HG02610 (cell line): ENCODE data around the gene MED9.
"Not testable (repeated sequence)": the region's sequence is repeated elsewhere in the genome, so short reads cannot be mapped to it uniquely, and the experiment has no call there.

Experiments used
- ATAC-seq: cut with Tn5 transposase; IDR thresholded peaks from one replicate; pipeline ENCODE4 v1.9.1; 2021; ENCODE audit warnings: mild to moderate bottlenecking, moderate library complexity; ENCODE audit not compliant: unreplicated experiment

MED9 gene, protein sequence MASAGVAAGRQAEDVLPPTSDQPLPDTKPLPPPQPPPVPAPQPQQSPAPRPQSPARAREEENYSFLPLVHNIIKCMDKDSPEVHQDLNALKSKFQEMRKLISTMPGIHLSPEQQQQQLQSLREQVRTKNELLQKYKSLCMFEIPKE

DNA sequence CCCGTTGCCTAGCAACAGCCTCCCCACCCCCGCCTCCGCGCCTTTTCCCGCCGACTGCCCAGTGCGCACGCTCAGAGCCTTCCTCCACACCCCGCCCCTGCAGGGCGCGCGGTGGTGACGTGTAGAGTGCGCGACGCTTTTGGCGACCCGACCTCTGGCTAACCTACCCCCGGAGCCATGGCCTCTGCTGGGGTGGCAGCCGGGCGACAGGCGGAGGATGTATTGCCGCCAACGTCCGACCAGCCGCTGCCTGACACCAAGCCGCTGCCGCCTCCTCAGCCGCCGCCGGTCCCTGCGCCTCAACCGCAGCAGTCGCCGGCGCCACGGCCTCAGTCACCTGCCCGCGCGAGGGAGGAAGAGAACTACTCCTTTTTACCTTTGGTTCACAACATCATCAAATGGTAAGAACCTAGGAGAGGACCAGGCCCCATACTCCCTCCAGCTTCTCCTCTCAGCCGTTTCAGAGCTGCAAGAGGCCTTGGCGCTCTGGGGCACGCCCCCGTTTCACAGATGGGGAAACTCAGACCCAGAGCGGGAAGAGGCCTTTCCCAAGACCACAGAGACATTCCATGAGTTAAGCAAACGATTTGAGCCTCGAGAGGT lies at the start of gene MED9:
MED9 (plus strand) TSS at position 136 of the 603 bp plus-strand sequence; CDS start at position 178, 42 bp downstream.
- ATAC-seq = peak; percentile 83

DNA sequence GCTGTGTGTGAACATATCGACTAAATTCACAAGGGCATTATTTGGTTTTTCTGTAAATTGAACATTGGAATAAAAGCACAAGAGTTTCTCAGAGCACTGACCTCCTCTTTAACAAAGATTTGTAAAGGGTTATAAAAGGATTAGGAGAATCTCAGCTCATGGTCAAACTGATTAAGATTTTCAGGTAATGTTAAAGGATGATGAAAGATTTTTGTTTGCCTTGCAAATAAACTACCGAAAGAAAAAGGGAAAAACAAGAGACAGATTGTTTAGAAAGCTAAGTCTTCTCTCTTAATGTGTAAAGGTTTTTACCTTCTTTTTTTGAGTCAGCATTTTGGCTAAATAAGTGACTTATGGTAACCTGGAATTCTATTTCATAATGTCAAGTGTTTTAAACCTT lies 47.6 kb upstream of the MED9 start:
- ATAC-seq = no peak

DNA sequence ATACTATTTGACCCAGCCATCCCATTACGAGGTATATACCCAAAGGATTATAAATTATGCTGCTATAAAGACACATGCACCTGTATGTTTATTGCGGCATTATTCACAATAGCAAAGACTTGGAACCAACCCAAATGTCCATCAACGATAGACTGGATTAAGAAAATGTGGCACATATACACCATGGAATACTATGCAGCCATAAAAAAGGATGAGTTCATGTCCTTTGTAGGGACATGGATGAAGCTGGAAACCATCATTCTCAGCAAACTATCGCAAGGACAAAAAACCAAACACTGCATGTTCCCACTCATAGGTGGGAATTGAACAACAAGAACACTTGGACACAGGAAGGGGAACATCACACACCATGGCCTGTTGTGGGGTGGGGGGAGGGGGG lies 45.9 kb upstream of the MED9 start:
- not testable (repeated sequence) for ATAC-seq

DNA sequence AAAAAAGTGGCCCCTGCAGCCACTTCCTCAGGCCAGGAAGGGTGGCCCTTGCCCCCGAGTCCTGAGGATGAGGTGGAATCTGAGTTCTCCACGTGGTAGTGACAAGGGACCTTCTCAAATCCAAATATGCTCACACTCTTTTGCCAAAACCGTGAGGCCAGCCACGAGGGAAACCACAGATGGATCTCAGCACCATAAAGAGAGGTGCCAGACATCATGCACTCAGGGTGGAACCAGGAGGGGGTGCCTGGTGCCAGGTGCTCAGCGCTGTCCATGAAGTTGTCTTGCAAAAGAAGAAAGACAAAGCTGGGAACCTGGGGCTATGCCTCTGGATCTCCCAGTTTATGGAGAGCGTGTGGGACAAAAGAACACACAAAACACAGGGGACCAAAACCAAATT lies 45.2 kb upstream of the MED9 start:
- no peak for ATAC-seq

DNA sequence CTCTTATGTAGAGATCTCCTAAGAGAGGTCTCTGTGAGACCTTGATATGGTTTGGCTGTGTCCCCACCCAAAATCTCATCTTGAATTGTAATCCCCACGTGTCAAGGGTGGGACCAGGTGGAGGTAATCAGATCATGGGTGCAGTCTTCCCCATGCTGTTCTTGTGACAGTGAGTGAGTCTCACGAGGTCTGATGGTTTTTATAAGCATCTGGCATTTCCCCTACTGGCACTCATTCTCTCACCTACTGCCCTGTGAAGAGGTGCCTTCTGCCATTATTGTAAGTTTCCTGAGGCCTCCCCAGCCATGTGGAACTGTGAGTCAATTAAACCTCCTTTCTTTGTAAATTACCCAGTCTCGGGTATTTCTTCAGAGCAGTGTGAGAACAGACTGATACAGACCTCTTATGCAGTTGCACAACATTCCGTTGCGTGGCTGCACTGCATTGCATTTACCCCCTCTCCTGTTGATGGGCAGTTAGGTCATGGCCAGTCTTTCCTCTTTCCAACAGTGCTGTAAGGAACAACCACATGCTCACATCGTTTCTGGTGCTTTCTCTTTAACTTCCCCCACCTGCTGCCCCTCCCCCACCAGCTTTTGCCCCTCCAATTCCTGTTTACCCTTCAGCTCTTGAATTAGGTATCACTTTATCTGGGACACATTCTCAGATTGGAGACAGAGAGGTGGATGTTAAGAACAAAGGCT lies 43.6 kb upstream of the MED9 start:
- no peak for ATAC-seq

DNA sequence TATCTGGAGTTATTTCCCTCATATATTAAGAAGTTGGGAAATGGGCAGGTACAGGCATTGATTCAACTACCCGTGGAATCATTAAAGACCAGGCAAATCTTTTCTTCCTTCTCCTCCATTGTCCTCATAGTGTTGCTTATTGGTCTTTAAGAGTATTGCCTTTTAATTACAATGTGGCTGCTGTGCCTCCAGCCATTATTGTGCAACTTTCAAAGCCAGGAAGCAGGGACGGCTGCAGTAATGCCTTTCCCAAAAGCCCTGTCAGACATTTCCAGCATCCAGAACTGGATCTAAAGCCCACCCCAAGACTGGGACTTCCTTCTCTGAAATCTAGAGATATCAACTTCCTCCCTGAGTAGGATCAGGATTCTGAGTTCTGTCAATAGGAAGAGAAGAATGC lies 42.3 kb upstream of the MED9 start:
- no peak for ATAC-seq

DNA sequence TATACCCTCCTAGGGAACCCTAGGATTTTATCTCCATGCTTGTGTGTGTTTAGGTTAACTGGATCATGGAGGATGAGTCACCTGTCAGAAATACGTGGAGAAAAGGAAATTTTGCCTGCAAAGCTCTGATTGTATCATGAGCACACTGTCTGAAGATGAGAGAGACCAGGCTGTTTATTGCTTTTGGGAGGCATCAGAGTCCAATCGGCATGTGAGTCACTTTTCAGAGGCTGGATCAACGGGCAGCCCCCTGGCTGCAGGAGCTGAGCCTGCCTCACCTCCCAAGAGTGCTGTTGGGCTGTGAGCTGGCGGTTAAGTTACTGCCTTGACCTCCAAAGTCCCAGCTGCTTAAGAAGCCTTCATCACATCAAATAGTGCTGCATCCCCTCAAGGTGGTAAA lies 41.5 kb upstream of the MED9 start:
- no peak for ATAC-seq

DNA sequence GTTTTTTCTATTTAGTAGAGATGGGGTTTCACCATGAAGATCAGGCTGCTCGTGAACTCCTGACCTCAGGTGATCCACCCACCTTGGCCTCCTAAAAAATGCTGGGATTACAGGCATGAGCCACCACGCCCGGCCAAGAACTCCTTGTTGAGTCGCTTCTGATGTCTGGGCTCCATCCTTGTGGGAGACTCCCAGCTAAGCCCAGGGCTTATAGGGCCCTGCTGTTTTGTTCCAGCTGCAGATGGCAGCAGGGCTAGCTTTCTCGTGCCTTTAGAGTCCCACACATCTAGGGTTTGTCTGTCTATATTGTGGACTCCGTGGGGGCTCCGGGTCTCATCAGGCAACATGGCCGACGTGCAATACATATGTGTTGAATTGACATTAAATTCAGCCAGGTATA lies 39.3 kb upstream of the MED9 start:
- no peak for ATAC-seq

DNA sequence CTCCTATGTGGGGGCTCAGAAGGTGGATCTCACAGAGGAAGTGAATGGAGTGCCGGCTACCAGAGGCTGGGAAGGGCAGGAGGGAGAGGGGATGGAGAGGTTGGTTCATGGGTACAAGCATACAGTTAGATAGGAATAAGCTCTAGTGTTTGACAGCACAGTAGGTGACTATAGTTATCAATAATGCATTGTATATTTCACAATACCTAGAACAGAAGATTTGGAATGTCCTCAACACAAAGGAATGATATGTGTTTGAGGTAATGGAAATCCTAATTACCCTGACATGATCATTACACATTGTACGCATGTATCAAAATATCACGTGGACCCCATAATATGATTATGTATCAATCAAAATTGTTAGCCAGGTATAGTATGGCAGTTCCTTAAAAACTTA lies 38.9 kb upstream of the MED9 start:
- no peak for ATAC-seq

DNA sequence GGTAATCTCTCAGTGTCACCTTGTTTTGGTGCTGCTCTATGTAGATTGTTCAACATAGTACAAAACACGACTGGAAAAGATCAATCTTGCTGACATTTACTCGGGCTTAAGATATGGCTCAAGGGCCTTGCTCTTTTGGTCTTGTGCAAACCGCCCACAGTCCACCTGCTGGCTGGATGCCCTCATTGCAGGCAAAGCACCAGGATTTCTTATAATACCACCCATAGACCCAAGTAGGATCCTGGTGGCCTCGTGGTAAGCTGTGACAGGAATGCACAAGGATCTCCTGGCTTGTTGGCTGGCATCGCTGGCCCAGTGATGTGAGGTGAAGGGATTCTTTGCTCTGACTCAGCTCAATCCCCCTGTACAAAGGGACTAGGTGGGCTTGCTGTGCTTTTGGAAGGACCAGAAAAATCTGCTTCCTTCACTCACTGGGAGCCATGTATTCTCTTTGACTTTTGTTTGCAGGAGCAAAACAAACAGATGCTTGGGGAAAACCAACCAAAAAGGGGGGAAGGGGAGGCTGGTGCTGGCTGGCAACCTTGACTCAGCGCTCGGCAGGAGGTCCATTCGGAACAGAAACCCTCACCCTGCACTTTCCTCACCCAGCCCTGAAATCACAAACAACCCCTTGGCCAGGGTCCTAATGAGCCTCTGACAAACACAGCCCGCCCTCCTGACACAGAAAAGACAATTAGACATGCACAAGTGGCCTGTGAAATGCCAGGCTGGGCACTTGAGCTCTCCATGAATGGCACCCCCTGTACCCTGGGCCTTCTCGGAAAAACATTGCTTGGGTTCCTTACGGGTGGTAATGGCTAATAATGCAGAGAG lies 36.6 kb upstream of the MED9 start:
- ATAC-seq = no peak

DNA sequence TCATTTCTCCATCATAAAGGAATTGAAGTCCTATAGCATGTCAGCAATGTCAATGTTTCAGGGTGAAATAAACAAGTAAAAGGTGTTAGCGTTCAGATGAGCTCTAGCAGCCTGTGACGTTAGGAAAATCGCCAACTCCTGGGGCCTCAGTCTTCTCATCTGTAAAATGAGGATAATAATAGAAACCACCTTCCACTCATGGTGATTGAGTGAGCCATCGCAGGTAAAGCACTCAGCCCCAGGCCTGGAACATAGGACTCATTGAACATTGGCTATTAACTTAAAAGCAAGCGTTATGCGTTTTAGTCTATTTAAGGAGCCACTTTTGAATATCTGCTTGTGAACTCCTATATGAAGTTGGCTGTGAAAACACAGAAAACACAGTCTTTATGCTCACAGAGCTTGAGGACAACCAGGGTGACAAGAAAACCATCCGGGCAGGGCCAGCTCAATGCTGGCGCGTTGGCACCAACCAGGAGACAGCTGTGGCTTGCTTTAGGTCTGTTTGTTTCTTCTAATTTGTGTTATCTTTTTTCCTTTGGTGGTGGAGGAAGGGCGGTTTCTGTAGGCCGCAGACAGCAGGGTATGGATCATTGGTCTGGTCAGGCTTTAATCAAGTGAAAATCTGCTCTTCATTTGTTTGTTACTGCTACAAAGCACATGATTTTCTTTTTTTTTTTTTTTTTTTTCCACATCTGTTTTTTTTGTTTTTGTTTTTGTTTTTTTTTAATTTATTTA lies 35.7 kb upstream of the MED9 start:
- no peak for ATAC-seq

DNA sequence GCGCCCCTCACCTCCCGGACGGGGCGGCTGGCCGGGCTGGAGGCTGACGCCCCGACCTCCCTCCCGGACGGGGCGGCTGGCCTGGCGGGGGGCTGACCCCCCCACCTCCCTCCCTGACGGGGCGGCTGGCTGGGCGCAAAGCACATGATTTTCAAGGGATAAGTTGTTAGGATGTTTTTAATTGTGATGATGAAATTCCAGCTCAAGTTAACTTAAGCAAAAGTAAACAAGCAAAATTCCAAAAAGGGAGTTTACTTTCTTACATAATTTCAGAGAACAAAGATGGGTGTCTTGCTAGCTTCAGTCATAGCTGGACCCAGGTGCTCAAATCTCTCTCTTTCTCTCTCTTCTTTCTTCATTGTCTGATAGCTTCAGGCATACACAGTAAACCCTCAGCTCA lies 33.6 kb upstream of the MED9 start:
- ATAC-seq = no peak

DNA sequence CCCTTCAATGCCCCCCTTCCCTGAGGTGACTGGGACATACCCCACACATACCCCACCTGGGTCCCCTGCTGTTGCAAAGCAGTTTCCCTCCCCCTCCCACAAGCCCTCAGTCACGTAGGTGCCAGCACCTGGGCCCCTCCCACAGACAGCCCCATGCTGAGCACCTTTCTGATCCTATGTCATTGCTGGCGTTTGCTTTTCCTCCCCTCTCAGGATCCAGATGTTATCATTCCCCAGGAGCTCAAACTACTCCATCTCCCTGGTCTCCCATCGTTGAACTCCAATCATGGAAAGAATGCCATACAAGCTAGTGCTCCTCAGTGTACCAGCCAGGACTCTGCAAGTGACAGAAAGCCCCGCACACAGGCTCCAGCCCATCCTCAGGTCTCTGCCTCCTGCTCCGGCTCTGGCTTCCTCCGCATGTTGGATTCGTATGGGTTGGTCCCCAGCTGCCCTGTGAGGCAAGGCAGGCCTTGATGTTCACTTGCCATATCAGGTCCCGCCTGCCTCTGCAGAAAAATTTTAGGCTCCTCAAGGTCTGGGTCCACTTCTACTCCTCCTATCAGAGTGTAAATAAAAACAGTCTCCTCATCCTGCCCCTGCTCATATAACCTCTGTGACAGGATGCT lies 31.4 kb upstream of the MED9 start:
- ATAC-seq = no peak

DNA sequence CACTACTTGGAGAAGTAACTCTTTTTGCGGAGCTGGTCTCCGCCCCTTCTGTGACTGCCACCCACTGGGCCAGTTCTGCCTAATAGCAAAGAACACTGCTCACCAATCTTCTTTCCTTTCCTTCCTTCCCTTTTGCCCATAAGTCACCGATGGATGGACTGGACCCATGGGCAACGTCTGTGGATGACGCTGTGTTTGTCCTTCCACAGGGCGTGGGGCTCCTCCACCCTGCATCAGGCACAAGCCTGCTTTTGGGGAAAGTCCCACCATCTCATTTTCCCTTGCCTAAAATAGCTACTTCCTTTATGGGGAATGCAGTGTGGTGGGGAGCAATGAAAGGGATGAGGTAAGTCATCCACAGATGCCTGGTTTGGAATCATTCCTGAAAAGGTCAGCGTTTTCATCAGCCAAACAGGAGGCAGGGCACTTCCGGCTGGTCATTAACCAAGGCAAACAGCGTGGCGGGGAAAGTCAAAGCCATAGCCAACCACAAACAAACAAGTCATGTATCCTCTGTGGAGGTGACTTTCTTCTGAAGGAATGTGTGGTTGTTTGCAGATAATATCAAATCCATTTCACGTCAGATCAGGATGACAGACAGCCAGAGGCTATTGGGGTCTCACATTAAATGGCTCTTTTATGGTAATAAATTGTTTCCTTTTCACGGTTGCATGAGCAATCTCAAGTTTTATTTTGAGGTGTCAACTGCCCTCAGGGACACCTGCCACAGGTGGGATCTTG lies 30.7 kb upstream of the MED9 start:
- no peak for ATAC-seq

DNA sequence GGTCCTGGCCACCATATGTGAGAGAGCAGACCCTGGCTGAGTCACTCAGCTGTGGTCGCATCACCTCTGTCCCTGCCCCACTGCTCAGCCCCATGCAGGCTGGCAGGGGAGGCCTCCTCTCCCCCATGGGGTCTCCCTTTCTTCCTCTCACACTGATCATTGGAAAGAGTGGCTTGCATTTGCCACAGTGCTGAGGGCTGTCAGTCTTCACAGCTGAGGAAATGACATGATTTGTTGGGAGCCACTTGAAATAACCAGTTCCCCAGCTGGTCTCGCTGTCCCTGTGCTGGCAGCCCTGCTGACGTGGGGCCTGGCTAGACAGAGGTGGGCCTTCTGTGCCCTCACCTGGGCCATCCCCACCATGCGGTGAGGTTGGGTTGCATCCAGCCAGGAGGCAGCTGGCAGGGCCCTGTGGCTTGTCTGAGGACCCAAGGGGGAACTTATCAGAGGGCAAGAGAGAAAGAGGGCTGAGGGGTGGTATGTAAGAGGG lies 30.1 kb upstream of the MED9 start:
- ATAC-seq = no peak

DNA sequence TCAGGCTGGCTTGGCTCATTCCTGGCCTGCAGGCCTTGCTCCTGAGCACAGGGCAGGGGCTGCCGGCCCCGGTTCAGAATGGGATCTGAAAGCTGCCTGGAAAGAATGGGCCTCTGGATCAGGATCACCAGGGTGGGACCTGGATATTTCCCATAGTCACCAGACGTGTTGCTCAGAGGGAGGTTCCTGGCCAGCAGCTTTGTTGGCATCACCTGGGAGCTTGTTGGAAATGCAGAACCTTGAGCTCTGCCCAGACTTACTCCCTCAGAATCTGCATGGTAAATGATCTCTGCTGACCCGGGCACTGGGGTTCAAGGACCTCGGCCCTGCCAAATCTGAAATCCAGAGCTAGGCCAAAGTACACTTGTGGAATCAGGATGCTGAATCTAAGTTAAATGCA lies 29.5 kb upstream of the MED9 start:
- no peak for ATAC-seq

DNA sequence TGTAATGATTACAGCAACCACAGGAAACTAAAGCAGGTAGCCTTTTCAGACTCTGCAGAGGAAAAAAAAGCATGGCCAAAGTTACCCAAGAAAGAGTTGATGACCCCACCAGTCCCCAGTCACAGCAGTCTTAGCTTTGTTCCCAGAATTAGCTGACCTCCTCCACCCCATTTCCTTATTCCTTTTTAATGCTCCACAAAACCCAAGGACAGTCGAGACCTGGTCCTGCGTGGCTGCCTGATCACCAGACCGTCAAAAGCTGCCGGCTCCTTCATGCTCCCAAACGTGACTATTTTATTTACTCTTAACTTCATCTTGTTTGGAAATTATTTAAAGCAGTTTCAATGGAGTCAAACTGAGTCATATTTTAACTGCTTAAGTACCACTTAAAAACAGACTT lies 28.7 kb upstream of the MED9 start:
- no peak for ATAC-seq

DNA sequence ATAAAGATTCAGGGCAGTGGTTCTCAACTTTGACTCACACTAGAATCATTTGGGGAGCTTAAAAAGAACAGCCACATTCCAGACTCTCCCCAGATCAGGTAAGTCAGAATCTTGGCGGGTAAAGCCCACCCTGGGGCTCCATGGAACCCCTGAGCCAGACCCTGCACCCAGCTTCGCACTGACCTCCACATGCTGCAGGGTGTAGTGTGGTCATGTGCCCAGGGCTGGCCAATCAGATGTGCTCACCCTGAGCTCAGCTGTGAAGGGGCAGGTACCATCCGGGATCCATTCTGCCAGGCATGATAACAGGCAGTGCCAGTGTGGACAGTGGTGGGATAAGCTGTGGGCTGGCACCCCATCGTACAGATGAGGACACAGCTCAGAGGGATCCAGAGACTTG lies 28.1 kb upstream of the MED9 start:
- ATAC-seq = no peak

DNA sequence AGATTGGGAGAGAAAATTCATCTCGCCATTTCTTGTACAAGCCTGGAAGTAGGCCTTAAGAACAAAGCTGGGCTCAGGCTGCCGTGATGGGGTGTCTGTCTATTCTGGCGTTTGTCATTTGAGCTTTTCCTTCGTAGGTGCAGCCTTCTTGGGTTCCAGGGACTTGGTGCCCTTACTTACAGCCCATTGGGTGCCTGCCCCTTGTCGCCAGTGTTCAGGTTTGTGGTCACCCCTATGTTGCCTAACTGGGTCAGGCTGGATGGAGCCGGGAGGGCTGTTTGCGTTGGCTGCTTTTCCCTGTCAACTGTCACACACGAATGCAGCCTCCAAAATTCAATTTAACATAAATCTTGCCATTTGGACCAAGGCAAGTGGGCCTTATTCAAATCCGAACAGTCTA lies 23.7 kb upstream of the MED9 start:
- no peak for ATAC-seq

DNA sequence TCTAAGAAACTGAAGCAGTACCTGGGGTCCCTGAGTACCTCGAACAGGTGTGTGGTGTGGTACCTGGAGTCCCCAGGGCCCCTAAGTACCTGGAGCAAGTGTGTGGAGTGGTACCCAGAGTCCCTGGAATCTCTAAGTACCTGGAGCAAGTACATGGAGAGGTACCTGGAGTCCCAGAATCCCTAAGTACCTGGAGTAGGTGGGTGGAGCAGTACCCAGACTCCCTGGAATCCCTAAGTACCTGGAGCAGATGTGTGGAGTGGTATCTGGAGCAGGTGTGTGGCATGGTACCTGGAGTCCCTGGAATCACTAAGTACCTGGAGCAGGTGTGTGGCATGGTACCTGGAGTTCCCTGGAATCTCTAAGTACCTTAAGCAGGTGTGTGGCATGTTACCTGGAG lies 22.5 kb upstream of the MED9 start:
- ATAC-seq = no peak
